Left lung (tissue), 10 donors: ENCODE data around the gene GMIP. TPM values are rescaled to one million over a fixed set of nuclear protein-coding genes. Genes with fewer than 3 reads are reported as not detected.

Experiments used
- ATAC-seq: fragments of 200-7000 bp; cut with Tn5 transposase; one replicate; pipeline ENCODE4 v1.9.1; 2020; ENCODE audit warnings: moderate library complexity
- DNase-seq, 4 donors: peaks; one replicate each; pipeline ENCODE4 v3.0.0-alpha.2; 2013 to 2020
- H3K27ac ChIP-seq, 2 donors: fragments of 200-600 bp; sonication (generic) in 1 of 2; one replicate each; pipeline versions ENCODE4 v1.5.0 to v1.8.0; 2020 to 2021
- H3K27me3 ChIP-seq, 2 donors: fragments of 200-600 bp; sonication (generic) in 1 of 2; one replicate each; pipeline versions ENCODE4 v1.5.0 to v1.8.0; 2020 to 2021
- H3K36me3 ChIP-seq, 2 donors: fragments of 200-600 bp; sonication (generic) in 1 of 2; one replicate each; pipeline versions ENCODE4 v1.5.0 to v1.8.0; 2020 to 2021
- H3K4me1 ChIP-seq, 2 donors: fragments of 200-600 bp; one replicate each; pipeline ENCODE4 v1.8.0; 2021
- H3K4me3 ChIP-seq, 2 donors: fragments of 200-600 bp; sonication (generic) in 1 of 2; one replicate each; pipeline versions ENCODE4 v1.5.0 to v1.8.0; 2020 to 2021; ENCODE audit warnings: mild to moderate bottlenecking in 1 of 2
- H3K9me3 ChIP-seq, 2 donors: fragments of 200-600 bp; sonication (generic) in 1 of 2; one replicate each; pipeline versions ENCODE4 v1.5.0 to v1.8.0; 2020 to 2021
- intact Hi-C, 2 donors: fragments of 100-400 bp; cut with DNase I; formaldehyde crosslinking; loops; one replicate each; pipeline versions ENCODE4 v1.11.2 to v1.14.2; 2022
- polyA plus RNA-seq, 6 donors: library from polyadenylated mRNA; unstranded; fragments of 120-200 nt; gene quantifications; one replicate each; pipeline ENCODE4 v1.2.1, GENCODE V29; 2013; ENCODE audit not compliant: insufficient read length in 6 of 6
- total RNA-seq, 2 donors: library from RNA; stranded (reverse); fragmentation: NEBNext Ultra II Directional; extraction: Animal tissue kit (Norgen Biotek cat#: 25700); gene quantifications; one replicate each; pipeline ENCODE4 v1.2.1, GENCODE V29; 2021
- TF ChIP-seq, protein P1 (sequence below), 2 donors: fragments of 200-600 bp; sonication (generic) in 1 of 2; IDR thresholded peaks; one replicate each; pipeline versions ENCODE4 v1.5.0 to v1.8.0; 2021; ENCODE audit warnings: antibody characterized with exemption in 2 of 2
- donor health status: DM: no; HTN: yes; CAD: no.
- donor health status: DM: no; HTN: no; CAD: no.

GMIP gene
- total and polyA plus RNA-seq, 8 donors: 9.1 to 57.2 (median 11.1) TPM

DNA sequence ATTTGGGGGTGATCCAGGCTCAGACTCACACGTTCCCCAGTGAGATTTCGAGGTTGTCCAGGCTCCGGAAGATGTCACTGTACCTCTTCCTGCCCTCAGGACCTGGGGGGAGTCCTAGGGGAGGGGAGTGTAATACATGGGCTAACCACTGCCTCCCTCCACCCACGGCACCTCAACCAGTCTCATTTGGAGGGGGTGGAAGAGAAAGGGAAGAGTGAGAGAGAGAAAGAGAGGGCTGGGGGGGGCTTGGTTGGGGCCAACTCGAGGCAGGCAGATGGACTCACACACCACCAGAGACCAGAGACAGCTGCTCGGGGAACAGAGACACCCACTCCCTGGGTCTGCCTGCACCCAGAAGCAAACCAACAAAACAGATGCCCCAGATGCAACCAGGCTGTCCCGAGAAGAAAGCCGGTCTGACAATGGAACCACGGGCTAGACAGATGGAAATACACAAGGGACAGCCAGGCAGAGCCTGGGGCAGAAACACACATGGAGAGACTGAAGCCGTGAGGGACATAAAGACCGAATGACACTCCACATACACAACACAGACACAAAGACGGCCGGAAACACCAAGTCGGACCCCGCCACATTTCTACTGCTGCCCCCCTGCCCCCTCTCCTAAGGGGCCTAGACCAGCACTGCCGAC lies 825 bp downstream of the GMIP start:
- Histone ChIP-seq H3K4me3 (peak overlapping the region; percentile 83 to 91), H3K27me3 (no peaks in the 10 kb centered on the region), H3K27ac (peak overlapping the region; percentile 79 to 92), H3K36me3 (peaks cover 0 to 76% of the 10 kb centered on the region in 2 donors), H3K4me1 (peaks cover 0 to 35% of the 10 kb centered on the region in 2 donors), H3K9me3 (no peaks in the 10 kb centered on the region)
- ATAC-seq: peak; percentile 4
- no peak for DNase-seq
- TF ChIP-seq, protein P1, sequence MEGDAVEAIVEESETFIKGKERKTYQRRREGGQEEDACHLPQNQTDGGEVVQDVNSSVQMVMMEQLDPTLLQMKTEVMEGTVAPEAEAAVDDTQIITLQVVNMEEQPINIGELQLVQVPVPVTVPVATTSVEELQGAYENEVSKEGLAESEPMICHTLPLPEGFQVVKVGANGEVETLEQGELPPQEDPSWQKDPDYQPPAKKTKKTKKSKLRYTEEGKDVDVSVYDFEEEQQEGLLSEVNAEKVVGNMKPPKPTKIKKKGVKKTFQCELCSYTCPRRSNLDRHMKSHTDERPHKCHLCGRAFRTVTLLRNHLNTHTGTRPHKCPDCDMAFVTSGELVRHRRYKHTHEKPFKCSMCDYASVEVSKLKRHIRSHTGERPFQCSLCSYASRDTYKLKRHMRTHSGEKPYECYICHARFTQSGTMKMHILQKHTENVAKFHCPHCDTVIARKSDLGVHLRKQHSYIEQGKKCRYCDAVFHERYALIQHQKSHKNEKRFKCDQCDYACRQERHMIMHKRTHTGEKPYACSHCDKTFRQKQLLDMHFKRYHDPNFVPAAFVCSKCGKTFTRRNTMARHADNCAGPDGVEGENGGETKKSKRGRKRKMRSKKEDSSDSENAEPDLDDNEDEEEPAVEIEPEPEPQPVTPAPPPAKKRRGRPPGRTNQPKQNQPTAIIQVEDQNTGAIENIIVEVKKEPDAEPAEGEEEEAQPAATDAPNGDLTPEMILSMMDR (IDR thresholded peaks at IDR 0.05): no peak
- intact Hi-C loops: no loop called here

GRCh38 chr19:19637523-19638251 lies 5.8 kb downstream of the GMIP start:
- Histone ChIP-seq H3K27ac (no peak overlapping the region), H3K9me3 (no peaks in the 10 kb centered on the region), H3K4me3 (no peak overlapping the region), H3K4me1 (peaks cover 0 to 27% of the 10 kb centered on the region in 2 donors), H3K27me3 (no peaks in the 10 kb centered on the region), H3K36me3 (peaks cover 0 to 90% of the 10 kb centered on the region in 2 donors)
- DNase-seq (peak in 2 of 4 donors; percentile 27 to 85), ATAC-seq (peak; percentile 76)
- intact Hi-C loops: no loop called here
- TF ChIP-seq, protein P1 (IDR thresholded peaks at IDR 0.05): no peak

GRCh38 chr19:19637186-19637522 lies 6.3 kb downstream of the GMIP start:
- peaks cover 0 to 96% of the 10 kb centered on the region in 2 donors for H3K36me3 ChIP-seq
- ATAC-seq: no peak
- H3K27me3 ChIP-seq: no peaks in the 10 kb centered on the region
- DNase-seq: no peak
- H3K27ac ChIP-seq: no peak overlapping the region
- H3K9me3 ChIP-seq: no peaks in the 10 kb centered on the region
- no peak overlapping the region for H3K4me3 ChIP-seq
- TF ChIP-seq, protein P1 (IDR thresholded peaks at IDR 0.05): no peak
- intact Hi-C loops: no loop called here
- peaks cover 0 to 25% of the 10 kb centered on the region in 2 donors for H3K4me1 ChIP-seq

GRCh38 chr19:19636573-19637185 lies 6.8 kb downstream of the GMIP start:
- Histone ChIP-seq H3K9me3 (no peaks in the 10 kb centered on the region), H3K4me1 (peaks cover 0 to 20% of the 10 kb centered on the region in 2 donors), H3K27ac (no peak overlapping the region), H3K36me3 (peaks cover 0 to 99% of the 10 kb centered on the region in 2 donors), H3K27me3 (no peaks in the 10 kb centered on the region), H3K4me3 (no peak overlapping the region)
- ATAC-seq: no peak
- intact Hi-C loops: no loop called here
- DNase-seq: no peak
- TF ChIP-seq, protein P1 (IDR thresholded peaks at IDR 0.05): no peak

DNA sequence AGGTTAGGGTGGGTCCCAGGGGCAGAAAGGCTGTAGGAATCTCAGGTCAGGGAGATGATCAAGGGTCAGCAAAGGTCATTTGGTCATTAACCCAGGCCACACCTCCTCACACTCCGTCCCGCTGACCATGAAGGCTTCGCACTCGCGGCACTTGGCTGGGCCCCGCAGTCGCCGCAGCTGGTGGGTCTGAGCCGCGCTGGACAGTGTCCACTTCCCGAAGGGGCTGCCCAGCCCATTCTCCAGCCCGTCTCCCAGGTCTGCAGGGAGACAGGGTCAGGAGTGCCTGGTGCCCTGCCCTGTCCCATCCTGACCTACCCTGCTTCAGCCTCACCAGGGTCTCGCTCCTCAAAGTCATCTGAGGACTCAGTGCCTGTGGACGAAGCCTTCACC lies 8.1 kb downstream of the GMIP start:
- intact Hi-C loops: no loop called here
- H3K27ac ChIP-seq: no peak overlapping the region
- H3K9me3 ChIP-seq: no peaks in the 10 kb centered on the region
- TF ChIP-seq, protein P1 (IDR thresholded peaks at IDR 0.05): no peak
- H3K4me3 ChIP-seq: no peak overlapping the region
- H3K4me1 ChIP-seq: peaks cover 0 to 9% of the 10 kb centered on the region in 2 donors
- peaks cover 0 to 100% of the 10 kb centered on the region in 2 donors for H3K36me3 ChIP-seq
- ATAC-seq (no peak), DNase-seq (peak in 1 of 4 donors; percentile 73)
- no peaks in the 10 kb centered on the region for H3K27me3 ChIP-seq
